HCT116 (cell line): ENCODE results near the gene CFAP54. TPM values are rescaled to one million over a fixed set of nuclear protein-coding genes. Genes with fewer than 3 reads are reported as not detected.

Experiments
- ATAC-seq: fragments of 200-7000 bp; cut with Tn5 transposase; 2 replicates; pipeline ENCODE4 v1.9.1; 2020; ENCODE audit warnings: mild to moderate bottlenecking, moderate library complexity
- BruUV-seq: library from RNA; stranded (reverse); fragments of 400-500 nt; replicated peaks from 2 replicates; lab custom pipeline; 2021; lab: Mats Ljungman, UMichigan
- CTCF ChIA-PET: fragments of 300-600 bp; sonication (Branson Sonifier 250); formaldehyde crosslinking; loops from one replicate; lab custom pipeline; 2021; ENCODE audit warnings: antibody characterized with exemption; lab: Charles Lee
- POLR2A ChIA-PET: fragments of 300-600, 350-600 bp; sonication (Branson Sonifier 250); formaldehyde crosslinking; loops from one replicate; lab custom pipeline; 2021; ENCODE audit warnings: antibody characterized with exemption; lab: Charles Lee
- RAD21 ChIA-PET, 2 experiments: fragments of 300-600 bp; sonication (Branson Sonifier 250); formaldehyde crosslinking; loops; one replicate each; lab custom pipeline; 2023; ENCODE audit warnings: low total read pairs in 2 of 2; ENCODE audit not compliant: uncharacterized antibody in 2 of 2, unreplicated experiment in 2 of 2, low non-redundant PET in 1 of 2; lab: Charles Lee
- DNase-seq: peaks from one replicate; pipeline ENCODE4 v3.0.0-alpha.2; 2010; ENCODE audit warnings: low read depth, low spot score
- H2AFZ ChIP-seq: fragments of 200-600 bp; shearing (Covaris generic), sonication (generic); 2 replicates; pipeline ENCODE4 v1.6.1; 2017; ENCODE audit warnings: low read depth, mixed run types, mixed read lengths, antibody characterized with exemption, low read length; ENCODE audit not compliant: poor library complexity, severe bottlenecking
- H3K27ac ChIP-seq: 2 replicates; pipeline ENCODE4 v1.5.1; 2012; ENCODE audit warnings: low read depth, low read length
- H3K27me3 ChIP-seq: fragments of 200-600 bp; sonication (generic); 2 replicates; pipeline ENCODE4 v1.6.1; 2016; ENCODE audit warnings: mixed run types, low read length, mixed read lengths; ENCODE audit not compliant: insufficient read depth
- H3K36me3 ChIP-seq, 2 experiments: fragments of 200-500 bp in 1 of 2; fragments of 200-600 bp in 1 of 2; sonication (Bioruptor generic) in 1 of 2; sonication (generic) in 1 of 2; 2 replicates each; pipeline versions ENCODE4 v1.5.1 to v1.6.1; 2014 to 2016; ENCODE audit warnings: low read length in 2 of 2, inconsistent platforms in 1 of 2, mixed read lengths in 1 of 2, mixed run types in 1 of 2; ENCODE audit not compliant: insufficient read depth in 2 of 2, control insufficient read depth in 1 of 2
- H3K4me1 ChIP-seq, 2 experiments: fragments of 200-600 bp in 1 of 2; sonication (generic) in 1 of 2; 2 replicates each; pipeline versions ENCODE4 v1.5.1 to v1.6.1; 2012 to 2017; ENCODE audit warnings: low read length in 2 of 2, inconsistent platforms in 1 of 2, mild to moderate bottlenecking in 1 of 2, mixed read lengths in 1 of 2, mixed run types in 1 of 2, moderate library complexity in 1 of 2; ENCODE audit not compliant: insufficient read depth in 2 of 2, control insufficient read depth in 1 of 2
- H3K4me2 ChIP-seq: fragments of 200-600 bp; sonication (generic); 2 replicates; pipeline ENCODE4 v1.6.1; 2017; ENCODE audit warnings: mixed run types, low read length, mixed read lengths
- H3K4me3 ChIP-seq, 2 experiments: fragments of 200-600 bp in 1 of 2; sonication (generic) in 1 of 2; replicated peaks in 1 of 2; 2 replicates each; pipeline ENCODE4 v1.5.1; 2011 to 2016; ENCODE audit warnings: low read length in 2 of 2, control low read depth in 1 of 2, low read depth in 1 of 2, mild to moderate bottlenecking in 1 of 2, mixed read lengths in 1 of 2, mixed run types in 1 of 2
- H3K79me2 ChIP-seq: fragments of 200-600 bp; sonication (generic); 2 replicates; pipeline ENCODE4 v1.6.1; 2017; ENCODE audit warnings: mild to moderate bottlenecking, mixed run types, low read length, moderate library complexity, mixed read lengths; ENCODE audit not compliant: insufficient read depth
- H3K9ac ChIP-seq: fragments of 200-600 bp; sonication (generic); 2 replicates; pipeline ENCODE4 v1.6.1; 2016; ENCODE audit warnings: low read length, mixed read lengths
- H3K9me2 ChIP-seq: fragments of 200-600 bp; sonication (generic), shearing (Covaris generic); 2 replicates; pipeline ENCODE4 v1.6.1; 2017; ENCODE audit warnings: mixed run types, mild to moderate bottlenecking, moderate library complexity; ENCODE audit not compliant: insufficient read depth
- H3K9me3 ChIP-seq, 2 experiments: fragments of 200-500 bp in 1 of 2; fragments of 200-600 bp in 1 of 2; sonication (Bioruptor generic) in 1 of 2; sonication (generic) in 1 of 2; 2 replicates each; pipeline ENCODE4 v1.6.1; 2014 to 2017; ENCODE audit warnings: low read length in 2 of 2, mixed read lengths in 2 of 2, inconsistent platforms in 1 of 2, low read depth in 1 of 2, mild to moderate bottlenecking in 1 of 2, mixed run types in 1 of 2, moderate library complexity in 1 of 2; ENCODE audit not compliant: control insufficient read depth in 1 of 2, insufficient read depth in 1 of 2
- H4K20me1 ChIP-seq: fragments of 200-600 bp; sonication (generic), shearing (Covaris generic); 2 replicates; pipeline ENCODE4 v1.6.1; 2017; ENCODE audit warnings: mixed run types, mild to moderate bottlenecking, moderate library complexity; ENCODE audit not compliant: insufficient read depth
- CEBPB ChIP-seq: IDR thresholded peaks from 2 replicates; pipeline ENCODE4 v1.6.1; 2012; ENCODE audit warnings: low read depth
- CTCF ChIP-seq, 3 experiments: fragments of 200-600 bp in 1 of 3; sonication (generic) in 1 of 3; IDR thresholded peaks in 2 of 3; conservative IDR thresholded peaks in 1 of 3; 2 replicates each; pipeline ENCODE4 v1.5.1; 2012 to 2017; ENCODE audit warnings: low read depth in 2 of 3, low read length in 2 of 3, antibody characterized with exemption in 1 of 3, borderline replicate concordance in 1 of 3, control low read depth in 1 of 3, mild to moderate bottlenecking in 1 of 3, mixed read lengths in 1 of 3, mixed run types in 1 of 3, moderate library complexity in 1 of 3; ENCODE audit not compliant: insufficient read depth in 1 of 3
- ELF1 ChIP-seq: IDR thresholded peaks from 2 replicates; pipeline ENCODE4 v1.6.1; 2012; ENCODE audit warnings: low read depth, borderline replicate concordance
- EZH2 ChIP-seq: fragments of 200-600 bp; sonication (generic); IDR thresholded peaks from 2 replicates; pipeline ENCODE4 v1.6.1; 2017; ENCODE audit warnings: antibody characterized with exemption, mixed run types
- FOSL1 ChIP-seq: IDR thresholded peaks from 2 replicates; pipeline ENCODE4 v1.6.1; 2012; ENCODE audit warnings: low read depth
- JUND ChIP-seq: IDR thresholded peaks from 2 replicates; pipeline ENCODE4 v1.6.1; 2012
- POLR2A ChIP-seq: IDR thresholded peaks from 2 replicates; pipeline ENCODE4 v1.7.0; 2011; ENCODE audit warnings: borderline replicate concordance; ENCODE audit not compliant: insufficient read depth, insufficient read length; ENCODE audit errors: extremely low read depth
- POLR2AphosphoS5 ChIP-seq: IDR thresholded peaks from 2 replicates; pipeline ENCODE4 v1.6.1; 2011; ENCODE audit warnings: mild to moderate bottlenecking, low read depth, low read length, moderate library complexity
- SIN3A ChIP-seq: IDR thresholded peaks from 2 replicates; pipeline ENCODE4 v1.6.1; 2012; ENCODE audit warnings: low read depth
- SP1 ChIP-seq: IDR thresholded peaks from 2 replicates; pipeline ENCODE4 v1.6.1; 2012; ENCODE audit warnings: low read depth
- SRF ChIP-seq: IDR thresholded peaks from 2 replicates; pipeline ENCODE4 v1.6.1; 2012; ENCODE audit warnings: low read depth
- TCF7L2 ChIP-seq: IDR thresholded peaks from 2 replicates; pipeline ENCODE4 v1.7.0; 2011; ENCODE audit warnings: borderline replicate concordance, inconsistent platforms; ENCODE audit not compliant: insufficient read depth, insufficient read length; ENCODE audit errors: extremely low read depth
- ZFX ChIP-seq: fragments of 450-650 bp; IDR thresholded peaks from 2 replicates; pipeline ENCODE4 v1.6.1; 2017
- ZNF274 ChIP-seq: fragments of 200-500 bp; sonication (Bioruptor generic); IDR thresholded peaks from 2 replicates; pipeline ENCODE4 v1.6.1; 2014; ENCODE audit warnings: mild to moderate bottlenecking, low read depth, low read length, inconsistent platforms
- intact Hi-C: fragments of 100-400 bp; cut with micrococcal nuclease; formaldehyde crosslinking; loops from 2 replicates; pipeline ENCODE4 v1.10.0; 2022
- total RNA-seq: library from RNA; stranded (reverse); gene quantifications from one replicate; pipeline ENCODE4 v1.2.1, GENCODE V29; 2021; ENCODE audit not compliant: unreplicated experiment

Gene CFAP54
- total RNA-seq, 1 experiment from 2014 or later, result 0.25 TPM

DNA sequence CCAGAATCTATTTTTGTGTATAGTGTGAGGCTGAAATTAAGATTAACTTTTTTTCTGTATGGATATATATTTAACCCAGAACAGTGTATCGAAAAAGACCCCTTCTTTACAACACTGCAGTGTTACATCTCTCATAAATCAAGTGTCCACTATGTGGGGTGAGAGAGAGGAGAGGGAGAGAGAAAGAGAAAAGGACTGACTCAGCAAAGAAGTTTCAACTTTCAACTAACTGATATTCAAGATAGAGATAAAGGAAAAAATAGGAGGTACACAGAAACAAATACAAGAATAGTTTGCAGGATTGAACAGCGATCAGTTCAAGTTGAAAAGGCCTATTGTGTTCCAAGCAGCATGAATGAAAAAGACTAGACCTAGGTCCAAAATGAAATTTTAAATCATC is 291.0 kb downstream of the CFAP54 start:
- intact Hi-C loops, result no loop called here
- H3K27ac ChIP-seq, result no peak overlapping the region
- TF ChIP-seq SIN3A (no peak), POLR2A (no peak), POLR2AphosphoS5 (no peak), ZFX (no peak), SP1 (no peak), ZNF274 (no peak), TCF7L2 (no peak), CTCF (IDR thresholded peaks at IDR 0.05 in 2 of 3, conservative IDR thresholded peaks at IDR 0.05 in 1 of 3; ENCODE audit: borderline replicate concordance in 1 of 3, insufficient read depth in 1 of 3, low read depth in 2 of 3, low read length in 2 of 3) (no peak), SRF (no peak), JUND (no peak), EZH2 (no peak), FOSL1 (no peak), ELF1 (no peak), CEBPB (no peak)
- no peaks in the 10 kb centered on the region for H3K9me2 ChIP-seq
- ChIA-PET CTCF (no interaction called here), POLR2A (no interaction called here), RAD21 (no interaction called here)
- H3K4me1 ChIP-seq, result no peaks in the 10 kb centered on the region
- no peak overlapping the region for H3K9ac ChIP-seq
- H4K20me1 ChIP-seq, result no peaks in the 10 kb centered on the region
- no peak overlapping the region for H3K4me2 ChIP-seq
- no peak overlapping the region for H2AFZ ChIP-seq
- BruUV-seq, result no TSS peak
- no peaks in the 10 kb centered on the region for H3K79me2 ChIP-seq
- H3K36me3 ChIP-seq, result no peaks in the 10 kb centered on the region
- no peaks in the 10 kb centered on the region for H3K9me3 ChIP-seq
- DNase-seq (no peak), ATAC-seq (no peak)
- H3K27me3 ChIP-seq, result peaks cover 7% of the 10 kb centered on the region; the same call in 1 of the 2 replicates
- H3K4me3 ChIP-seq, result no peak overlapping the region
